ENCODE measurements around the gene FAM110C.
"Not testable (repeated sequence)": the region's sequence is repeated elsewhere in the genome, so short reads cannot be mapped to it uniquely, and the experiment has no call there.

The FAM110C gene

DNA sequence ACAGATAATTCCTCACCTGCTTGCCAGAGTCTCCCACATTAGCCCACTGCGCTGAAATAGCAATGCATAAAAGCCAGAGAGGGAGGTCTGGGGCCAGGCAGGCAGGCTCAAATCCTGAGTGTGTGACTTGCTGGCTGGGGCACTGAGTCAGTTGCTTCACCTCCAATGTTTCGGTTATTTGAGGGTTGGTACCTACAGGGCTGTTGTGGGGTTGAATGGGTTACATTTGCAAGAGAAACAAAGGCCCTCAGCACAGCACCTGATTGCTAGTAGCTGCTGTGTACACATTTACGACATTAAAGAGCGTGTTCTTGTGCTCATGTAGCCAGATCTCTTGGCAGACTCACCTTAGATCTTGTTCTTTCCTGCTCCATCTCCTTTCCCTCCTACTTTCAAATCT, 34.1 kb upstream of the FAM110C start:
- TF ChIP-seq, protein P1, sequence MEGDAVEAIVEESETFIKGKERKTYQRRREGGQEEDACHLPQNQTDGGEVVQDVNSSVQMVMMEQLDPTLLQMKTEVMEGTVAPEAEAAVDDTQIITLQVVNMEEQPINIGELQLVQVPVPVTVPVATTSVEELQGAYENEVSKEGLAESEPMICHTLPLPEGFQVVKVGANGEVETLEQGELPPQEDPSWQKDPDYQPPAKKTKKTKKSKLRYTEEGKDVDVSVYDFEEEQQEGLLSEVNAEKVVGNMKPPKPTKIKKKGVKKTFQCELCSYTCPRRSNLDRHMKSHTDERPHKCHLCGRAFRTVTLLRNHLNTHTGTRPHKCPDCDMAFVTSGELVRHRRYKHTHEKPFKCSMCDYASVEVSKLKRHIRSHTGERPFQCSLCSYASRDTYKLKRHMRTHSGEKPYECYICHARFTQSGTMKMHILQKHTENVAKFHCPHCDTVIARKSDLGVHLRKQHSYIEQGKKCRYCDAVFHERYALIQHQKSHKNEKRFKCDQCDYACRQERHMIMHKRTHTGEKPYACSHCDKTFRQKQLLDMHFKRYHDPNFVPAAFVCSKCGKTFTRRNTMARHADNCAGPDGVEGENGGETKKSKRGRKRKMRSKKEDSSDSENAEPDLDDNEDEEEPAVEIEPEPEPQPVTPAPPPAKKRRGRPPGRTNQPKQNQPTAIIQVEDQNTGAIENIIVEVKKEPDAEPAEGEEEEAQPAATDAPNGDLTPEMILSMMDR (conservative IDR thresholded peaks at IDR 0.05; ENCODE audit: low read depth, low read length) = no peak
- no peak for DNase-seq (ENCODE audit: low read depth)
- no peak overlapping the region for H3K4me3 ChIP-seq (ENCODE audit: low read depth, low read length)

DNA sequence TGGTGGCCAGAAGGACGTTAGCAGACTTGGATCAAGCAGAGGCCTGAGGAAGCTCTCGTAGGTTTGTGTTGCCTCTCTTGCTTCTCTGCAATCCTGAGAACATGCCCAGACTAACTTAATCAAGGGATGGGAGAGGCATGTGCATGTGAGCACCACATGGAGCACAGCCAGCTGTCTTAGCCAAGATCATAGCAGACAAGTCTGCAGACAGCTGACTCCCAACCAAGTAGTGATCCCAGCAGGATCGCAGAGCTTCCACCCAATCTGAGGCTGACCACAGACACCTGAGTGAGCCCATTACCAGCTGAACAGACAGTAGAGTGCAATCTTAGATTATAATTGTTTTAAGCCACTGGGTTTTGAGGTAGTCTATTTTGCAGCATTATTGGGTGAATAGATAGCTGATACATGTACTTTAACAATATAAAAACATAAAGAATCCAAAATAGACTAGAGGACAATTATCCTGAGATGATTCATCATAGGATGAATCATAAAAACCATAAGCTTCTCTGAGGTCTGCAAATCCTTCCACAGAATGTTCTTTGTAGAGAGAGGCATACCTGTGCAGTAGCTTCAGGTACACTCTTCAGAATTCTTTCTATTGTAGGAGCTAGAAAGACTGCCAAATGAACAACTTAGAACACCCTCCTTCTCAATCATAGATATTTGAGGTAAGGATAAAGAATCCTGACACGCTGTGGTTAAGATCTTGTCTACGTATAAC, 25.2 kb upstream of the FAM110C start:
- TF ChIP-seq, protein P1 (conservative IDR thresholded peaks at IDR 0.05; ENCODE audit: low read depth, low read length) = no peak
- no peak overlapping the region for H3K4me3 ChIP-seq (ENCODE audit: low read depth, low read length)
- DNase-seq (ENCODE audit: low read depth) = no peak

DNA sequence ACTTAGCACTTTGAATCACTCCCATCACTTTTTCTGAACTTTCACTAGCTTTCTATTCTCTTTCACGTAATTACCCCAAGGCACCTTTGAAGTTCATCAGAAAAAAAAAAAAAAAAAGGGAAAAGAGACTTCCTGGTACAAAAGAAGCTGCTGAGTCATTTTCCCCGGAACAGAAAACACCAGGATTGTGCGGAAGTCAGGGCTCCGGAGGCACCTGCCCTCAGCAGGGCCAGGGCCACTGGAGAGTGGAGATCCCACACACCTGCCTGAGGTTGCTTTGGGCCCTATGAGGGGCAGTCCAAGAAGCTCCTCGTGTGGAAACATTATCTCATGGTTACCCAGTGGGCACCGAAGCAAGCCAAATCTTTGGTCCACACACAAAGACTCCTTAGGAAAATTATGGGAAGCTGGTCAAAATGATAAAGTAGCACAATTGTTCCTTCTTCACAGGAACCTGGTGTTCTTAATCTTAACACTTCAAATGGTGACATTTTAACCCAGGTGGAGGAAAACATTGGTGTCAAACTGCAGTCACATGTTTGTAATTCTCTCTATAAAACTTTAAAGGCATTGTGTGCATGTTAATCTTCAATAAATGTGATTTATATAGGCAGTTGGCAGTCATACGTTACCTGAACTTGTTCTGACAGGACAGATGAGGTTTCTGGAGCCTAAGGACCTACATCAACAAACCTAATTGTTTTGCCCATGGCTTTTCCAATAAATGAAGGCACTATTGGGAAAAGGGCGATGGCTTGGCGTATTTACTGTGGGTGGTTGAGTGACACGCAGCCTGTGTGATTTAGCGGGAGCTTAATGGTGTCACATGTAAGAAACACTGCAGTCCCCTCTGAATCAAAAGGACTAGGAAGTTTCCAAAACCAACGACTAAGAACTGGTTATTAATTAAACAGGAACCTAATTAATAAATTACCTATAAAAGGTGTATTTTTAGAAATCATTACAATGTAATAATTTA, 23.4 kb upstream of the FAM110C start:
- no peak for DNase-seq (ENCODE audit: low read depth)
- TF ChIP-seq, protein P1 (conservative IDR thresholded peaks at IDR 0.05; ENCODE audit: low read depth, low read length) = no peak
- H3K4me3 ChIP-seq (ENCODE audit: low read depth, low read length) = no peak overlapping the region

DNA sequence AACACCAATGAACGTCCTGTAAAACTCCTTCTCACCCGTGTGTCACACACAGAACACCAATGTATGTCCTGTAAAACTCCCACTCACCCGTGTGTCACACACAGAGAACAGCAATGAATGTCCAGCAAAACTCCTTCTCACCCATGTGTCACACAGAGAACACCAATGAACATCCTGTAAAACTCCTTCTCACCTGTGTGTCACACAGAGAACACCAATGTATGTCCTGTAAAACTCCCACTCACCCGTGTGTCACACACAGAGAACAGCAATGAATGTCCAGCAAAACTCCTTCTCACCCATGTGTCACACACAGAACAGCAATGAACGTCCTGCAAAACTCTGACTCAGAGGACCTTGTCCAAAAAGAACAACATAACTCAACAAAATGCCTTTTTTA, 22.3 kb upstream of the FAM110C start:
- not testable (repeated sequence) for H3K4me3 ChIP-seq (ENCODE audit: low read depth, low read length); DNase-seq (ENCODE audit: low read depth)

DNA sequence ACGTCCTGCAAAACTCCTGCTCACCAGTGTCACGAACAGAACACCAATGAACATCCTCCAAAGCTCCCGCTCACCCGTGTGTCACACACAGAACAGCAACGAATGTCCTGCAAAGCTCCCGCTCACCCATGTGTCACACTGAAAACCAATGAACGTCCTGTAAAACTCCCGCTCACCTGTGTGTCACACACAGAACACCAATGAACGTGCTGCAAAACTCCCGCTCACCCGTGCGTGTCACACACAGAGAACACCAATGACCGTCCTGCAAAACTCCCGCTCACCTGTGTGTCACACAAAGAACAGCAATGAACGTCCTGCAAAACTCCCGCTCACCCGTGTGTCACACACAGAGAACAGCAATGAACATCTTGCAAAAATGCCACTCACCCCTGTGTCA, 20.5 kb upstream of the FAM110C start:
- H3K4me3 ChIP-seq (ENCODE audit: low read depth, low read length) = no peak overlapping the region
- TF ChIP-seq, protein P1 (conservative IDR thresholded peaks at IDR 0.05; ENCODE audit: low read depth, low read length) = no peak
- DNase-seq (ENCODE audit: low read depth) = no peak

DNA sequence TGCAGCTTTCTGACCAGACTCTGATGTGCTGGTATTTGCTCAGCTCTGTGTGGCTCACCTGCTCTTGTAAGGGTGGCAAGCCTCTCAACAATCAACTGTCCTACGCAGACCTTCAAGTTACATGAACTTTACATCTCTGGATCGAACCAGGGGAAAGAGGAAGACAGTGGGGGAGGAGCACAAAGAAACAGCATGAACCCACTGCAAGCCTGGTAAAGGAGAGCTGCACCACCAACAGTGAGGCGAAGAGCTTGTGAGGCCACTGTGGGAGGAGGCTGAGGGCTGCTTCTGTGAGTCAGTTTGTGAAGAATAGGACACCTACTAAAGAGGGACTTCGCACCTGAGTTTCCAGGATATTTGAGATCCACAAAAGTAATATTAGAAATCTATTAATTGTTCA, 18.8 kb upstream of the FAM110C start:
- DNase-seq (ENCODE audit: low read depth) = no peak
- TF ChIP-seq, protein P1 (conservative IDR thresholded peaks at IDR 0.05; ENCODE audit: low read depth, low read length) = no peak
- H3K4me3 ChIP-seq (ENCODE audit: low read depth, low read length) = no peak overlapping the region

DNA sequence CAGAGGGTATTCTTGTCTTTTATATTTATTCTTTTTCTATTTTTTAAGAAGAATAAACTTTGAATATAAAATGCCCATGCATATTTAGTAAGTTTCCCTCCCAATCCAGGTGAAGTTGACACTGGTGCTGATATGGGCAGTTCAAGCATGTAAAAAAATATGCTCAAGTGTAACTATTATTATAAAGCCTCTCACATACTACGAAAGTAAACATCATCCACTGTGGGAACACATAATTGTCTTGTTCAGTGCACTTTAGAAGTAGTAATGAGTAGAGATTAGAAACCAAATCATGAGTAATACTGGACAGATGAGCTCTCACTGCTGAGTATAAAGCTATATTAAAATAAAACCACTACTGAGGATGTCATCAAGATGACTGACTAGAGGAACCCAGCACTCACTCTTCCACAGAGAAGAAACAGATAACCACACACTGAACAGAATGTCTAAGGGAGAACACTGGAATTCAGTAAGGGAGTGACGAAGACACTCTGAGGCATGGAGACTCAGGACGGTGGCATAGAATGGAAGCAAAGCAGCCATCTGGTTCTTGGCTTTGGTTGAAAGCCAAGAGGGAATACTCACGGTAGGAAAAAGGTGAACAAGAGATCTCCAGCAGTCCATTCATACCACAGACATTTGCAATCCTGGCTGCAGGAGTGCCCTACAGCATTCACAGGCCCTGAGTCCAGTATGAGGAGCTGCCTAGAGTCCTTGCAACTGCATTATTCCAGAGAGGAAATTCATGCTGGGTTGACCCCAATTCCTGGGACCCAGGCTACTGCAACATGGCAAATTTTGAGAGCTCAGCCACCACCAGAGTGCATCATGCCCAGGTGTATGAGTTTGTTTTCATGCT, 9.5 kb upstream of the FAM110C start:
- TF ChIP-seq, protein P1 (conservative IDR thresholded peaks at IDR 0.05; ENCODE audit: low read depth, low read length) = no peak
- H3K4me3 ChIP-seq (ENCODE audit: low read depth, low read length) = no peak overlapping the region
- no peak for DNase-seq (ENCODE audit: low read depth)
